WTC11 (cell line): ENCODE results near the gene AGBL1. TPM values are rescaled to one million over a fixed set of nuclear protein-coding genes. Genes with fewer than 3 reads are reported as not detected.

ENCODE experiments used
- ATAC-seq: fragments of 200-7000 bp; cut with Tn5 transposase; 2 replicates; pipeline ENCODE4 v1.10.0; 2021; ENCODE audit warnings: mild to moderate bottlenecking, moderate library complexity
- CTCF ChIA-PET: fragments of 300-600 bp; sonication (Branson Sonifier 250); formaldehyde crosslinking; loops from one replicate; lab custom pipeline; 2021; ENCODE audit warnings: antibody characterized with exemption; lab: Charles Lee
- POLR2A ChIA-PET: fragments of 350-600 bp; sonication (Branson Sonifier 250); formaldehyde crosslinking; loops from one replicate; lab custom pipeline; 2021; ENCODE audit warnings: antibody characterized with exemption; lab: Charles Lee
- DNase-seq: peaks from one replicate; pipeline ENCODE4 v3.0.0; 2021; ENCODE audit warnings: low spot score
- H3K27ac Mint-ChIP-seq: 2 replicates; pipeline ENCODE4 v1.8.0; 2021; ENCODE audit warnings: mixed read lengths
- H3K27me3 Mint-ChIP-seq: 2 replicates; pipeline ENCODE4 v1.8.0; 2021; ENCODE audit warnings: low read depth, mild to moderate bottlenecking, moderate library complexity, mixed read lengths
- H3K36me3 Mint-ChIP-seq: 2 replicates; pipeline ENCODE4 v1.8.0; 2021; ENCODE audit warnings: mixed read lengths
- H3K4me1 Mint-ChIP-seq: 2 replicates; pipeline ENCODE4 v1.8.0; 2022; ENCODE audit warnings: mixed read lengths
- H3K4me3 Mint-ChIP-seq: 2 replicates; pipeline ENCODE4 v1.8.0; 2021; ENCODE audit warnings: mild to moderate bottlenecking, moderate library complexity, mixed read lengths
- H3K9me3 Mint-ChIP-seq: 2 replicates; pipeline ENCODE4 v1.8.0; 2021; ENCODE audit warnings: mixed read lengths
- AFF4 ChIP-seq: sonication (generic); formaldehyde crosslinking; IDR thresholded peaks from 2 replicates; pipeline ENCODE4 v1.8.1; 2023; ENCODE audit warnings: mild to moderate bottlenecking, missing genetic modification reagents, borderline replicate concordance
- ARID4B ChIP-seq: sonication (generic); formaldehyde crosslinking; IDR thresholded peaks from 2 replicates; pipeline ENCODE4 v1.8.0; 2023; ENCODE audit warnings: missing genetic modification reagents, mild to moderate bottlenecking, borderline replicate concordance
- ATF6 ChIP-seq: sonication (generic); formaldehyde crosslinking; IDR thresholded peaks from 2 replicates; pipeline ENCODE4 v1.8.1; 2023; ENCODE audit warnings: mild to moderate bottlenecking, missing genetic modification reagents
- FOXP1 ChIP-seq: sonication (generic); formaldehyde crosslinking; IDR thresholded peaks from 2 replicates; pipeline ENCODE4 v1.8.0; 2022; ENCODE audit warnings: missing genetic modification reagents, mild to moderate bottlenecking, moderate library complexity, borderline replicate concordance
- GRHL2 ChIP-seq: fragments of 250-450 bp; sonication (Bioruptor Pico); IDR thresholded peaks from 2 replicates; pipeline ENCODE4 v1.8.0; 2022; ENCODE audit warnings: mild to moderate bottlenecking, moderate library complexity; ENCODE audit not compliant: insufficient replicate concordance, severe bottlenecking
- NFE2L1 ChIP-seq: sonication (generic); formaldehyde crosslinking; IDR thresholded peaks from 2 replicates; pipeline ENCODE4 v1.8.1; 2023; ENCODE audit warnings: missing genetic modification reagents
- PRDM15 ChIP-seq: sonication (generic); formaldehyde crosslinking; IDR thresholded peaks from 2 replicates; pipeline ENCODE4 v1.8.0; 2022; ENCODE audit warnings: missing genetic modification reagents
- PRRX2 ChIP-seq: fragments of 250-450 bp; sonication (Bioruptor Pico); IDR thresholded peaks from 2 replicates; pipeline ENCODE4 v1.8.0; 2021; ENCODE audit warnings: mild to moderate bottlenecking
- USF1 ChIP-seq: sonication (generic); formaldehyde crosslinking; IDR thresholded peaks from 2 replicates; pipeline ENCODE4 v1.8.0; 2022; ENCODE audit warnings: mild to moderate bottlenecking, missing genetic modification reagents
- USF2 ChIP-seq: sonication (generic); formaldehyde crosslinking; IDR thresholded peaks from 2 replicates; pipeline ENCODE4 v1.8.1; 2023; ENCODE audit warnings: mild to moderate bottlenecking, missing genetic modification reagents, moderate library complexity
- ZNF138 ChIP-seq: sonication (generic); formaldehyde crosslinking; conservative IDR thresholded peaks from 2 replicates; pipeline ENCODE4 v1.8.1; 2022; ENCODE audit warnings: mild to moderate bottlenecking, moderate library complexity, missing genetic modification reagents
- ZNF281 ChIP-seq: sonication (generic); formaldehyde crosslinking; IDR thresholded peaks from 2 replicates; pipeline ENCODE4 v1.8.0; 2023; ENCODE audit warnings: mild to moderate bottlenecking, missing genetic modification reagents
- ZNF317 ChIP-seq: sonication (generic); formaldehyde crosslinking; IDR thresholded peaks from 2 replicates; pipeline ENCODE4 v1.8.1; 2023; ENCODE audit warnings: low read depth, mild to moderate bottlenecking, moderate library complexity, missing genetic modification reagents, borderline replicate concordance
- ZNF423 ChIP-seq: fragments of 250-450 bp; sonication (Bioruptor Pico); IDR thresholded peaks from 2 replicates; pipeline ENCODE4 v2.1.2; 2022; ENCODE audit warnings: mild to moderate bottlenecking, moderate library complexity
- ZNF671 ChIP-seq: fragments of 250-450 bp; sonication (Bioruptor Pico); IDR thresholded peaks from 2 replicates; pipeline ENCODE4 v1.8.0; 2021; ENCODE audit warnings: mild to moderate bottlenecking
- total RNA-seq: library from RNA; stranded (reverse); gene quantifications from 3 replicates; pipeline ENCODE4 v1.2.3, GENCODE V29; 2021

Gene AGBL1
- total RNA-seq, 1 experiment from 2014 or later: not detected

- Mint-ChIP-seq H3K4me3 (no peak overlapping the region), H3K9me3 (no peaks in the 10 kb centered on the region), H3K27me3 (no peaks in the 10 kb centered on the region), H3K27ac (no peak overlapping the region), H3K4me1 (peaks cover 17% of the 10 kb centered on the region), H3K36me3 (no peaks in the 10 kb centered on the region)
- DNase-seq (no peak), ATAC-seq (no peak)
- POLR2A ChIA-PET: no interaction called here
- CTCF ChIA-PET: interaction anchor here (1.9 kb wide), 1 partner anchor 122 kb away, joined by 7 read pairs; no protein-coding TSS in a partner anchor
- TF ChIP-seq NFE2L1 (CRISPR knock-in tag) (no peak), ATF6 (no peak), USF2 (no peak), PRRX2 (no peak)
Observed at GRCh38 chr15:86620641-86621349, 541.1 kb downstream of the AGBL1 start.

GRCh38 chr15:86623236-86623635 lies 543.6 kb downstream of the AGBL1 start:
- ATAC-seq: no peak
- H3K27ac Mint-ChIP-seq: no peak overlapping the region
- no peaks in the 10 kb centered on the region for H3K9me3 Mint-ChIP-seq
- H3K27me3 Mint-ChIP-seq: no peaks in the 10 kb centered on the region
- H3K4me3 Mint-ChIP-seq: no peak overlapping the region
- ChIA-PET POLR2A (no interaction called here), CTCF (interaction anchor here (1.9 kb wide), 1 partner anchor 120 kb away, joined by 38 read pairs; no protein-coding TSS in a partner anchor)
- no peak for DNase-seq
- H3K4me1 Mint-ChIP-seq: peaks cover 17% of the 10 kb centered on the region
- H3K36me3 Mint-ChIP-seq: no peaks in the 10 kb centered on the region
- no peak for TF ChIP-seq ZNF423 (CRISPR knock-in tag)
- no peak for TF ChIP-seq AFF4 (CRISPR knock-in tag)
- TF ChIP-seq ZNF317 (CRISPR knock-in tag): no peak
- TF ChIP-seq PRDM15: no peak
- TF ChIP-seq FOXP1: no peak
- TF ChIP-seq USF1: no peak
- TF ChIP-seq ZNF138 (CRISPR knock-in tag): no peak
- TF ChIP-seq ARID4B (CRISPR knock-in tag): no peak
- no peak for TF ChIP-seq ZNF671 (CRISPR knock-in tag)
- TF ChIP-seq GRHL2: no peak
- TF ChIP-seq ZNF281: no peak
